NCI-H2171 treated with DMSO at 0.1 percent for 48 hours (cell line): ENCODE data around the gene TRDN.
"Not testable (repeated sequence)": the region's sequence is repeated elsewhere in the genome, so short reads cannot be mapped to it uniquely, and the experiment has no call there.

Experiments used
- DNase-seq: peaks from one replicate; lab custom pipeline; 2025; lab: John Stamatoyannopoulos, UW

Gene TRDN

DNA sequence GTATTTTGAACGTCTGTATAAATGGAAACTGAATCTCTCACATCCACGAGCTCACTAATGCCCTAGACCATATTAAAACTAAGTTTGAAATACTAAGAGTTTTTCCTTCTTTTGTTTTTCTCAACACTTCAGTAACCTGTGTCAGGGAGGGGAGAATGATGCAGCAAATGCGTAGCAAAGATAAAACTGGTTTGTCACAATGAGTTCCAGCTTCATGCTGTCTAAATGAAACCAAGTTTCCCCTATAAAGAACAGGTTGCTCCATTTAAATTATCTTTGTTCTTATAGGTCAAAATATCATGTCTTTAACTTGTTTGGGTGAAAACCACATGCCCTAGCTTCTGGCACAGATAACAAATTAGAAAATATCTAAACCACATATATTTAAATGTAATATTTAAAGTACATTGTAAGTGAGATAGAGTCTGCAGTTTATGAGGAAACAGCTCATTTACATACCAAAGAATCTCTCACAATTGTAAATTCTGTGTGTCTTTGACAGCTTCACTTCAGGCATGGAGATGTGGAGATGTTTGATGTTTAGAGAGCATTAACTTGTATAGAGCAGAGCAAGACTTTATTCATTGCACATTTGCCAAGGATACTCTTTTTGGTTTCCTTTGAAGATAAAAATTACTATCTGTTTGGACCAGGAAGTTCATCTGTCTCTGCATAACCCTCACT lies 7.3 kb downstream of the TRDN start:
- no peak for DNase-seq

DNA sequence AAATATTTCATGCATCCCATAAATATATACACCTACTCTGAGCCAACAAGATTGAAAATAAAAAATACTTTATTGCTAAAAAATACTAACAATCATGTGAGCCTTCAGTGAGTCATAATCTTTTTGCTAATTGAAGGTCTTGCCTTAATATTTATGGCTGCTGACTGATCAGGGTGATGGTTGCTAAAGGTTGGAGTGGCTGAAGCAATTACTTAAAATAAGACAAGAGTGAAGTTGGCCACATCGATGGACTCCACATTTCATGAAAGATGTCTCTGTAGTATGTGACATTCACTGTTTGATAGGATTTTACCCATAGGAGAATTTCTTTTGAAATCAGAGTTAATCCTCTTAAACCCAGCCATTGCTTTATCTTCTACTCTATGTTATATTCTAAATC lies 11.1 kb downstream of the TRDN start:
- DNase-seq = no peak

DNA sequence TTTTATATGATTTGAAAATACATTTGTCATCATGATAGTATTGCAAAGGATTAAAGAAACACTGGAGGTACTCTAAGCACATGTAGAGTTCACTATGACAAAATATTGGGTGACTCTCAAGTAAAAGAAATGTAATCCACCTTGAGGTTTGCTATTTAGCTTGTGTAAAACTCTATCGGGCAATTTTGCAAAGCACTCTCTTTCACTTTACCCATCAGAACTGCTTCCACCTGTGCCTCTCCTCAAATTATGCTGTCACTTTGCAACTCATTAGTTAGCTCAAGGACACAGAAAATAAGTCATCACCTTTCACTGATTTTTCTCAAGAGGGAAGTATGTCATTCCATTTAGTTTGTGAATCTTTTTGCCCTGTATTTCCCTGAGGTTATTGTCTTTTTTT lies 14.0 kb downstream of the TRDN start:
- DNase-seq = no peak

DNA sequence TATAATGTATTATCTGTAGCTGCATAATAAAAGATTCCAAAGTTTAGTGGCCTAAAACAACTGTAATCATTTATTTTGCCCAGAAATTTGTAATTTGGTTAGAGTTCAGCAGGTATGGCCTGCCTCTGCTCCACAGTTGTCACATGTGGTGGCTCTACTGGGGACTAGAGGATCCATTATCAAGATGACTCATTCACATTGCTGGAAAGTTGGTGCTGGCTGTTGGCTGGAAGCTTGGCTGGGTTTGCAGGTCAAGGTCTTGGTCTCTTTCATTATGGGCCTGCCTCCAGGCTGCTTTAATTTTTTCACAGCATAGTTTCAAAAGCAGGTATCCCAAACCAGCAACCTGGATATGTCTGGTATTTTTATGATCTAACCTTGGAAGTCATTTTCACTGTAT lies 17.6 kb downstream of the TRDN start:
- no peak for DNase-seq

DNA sequence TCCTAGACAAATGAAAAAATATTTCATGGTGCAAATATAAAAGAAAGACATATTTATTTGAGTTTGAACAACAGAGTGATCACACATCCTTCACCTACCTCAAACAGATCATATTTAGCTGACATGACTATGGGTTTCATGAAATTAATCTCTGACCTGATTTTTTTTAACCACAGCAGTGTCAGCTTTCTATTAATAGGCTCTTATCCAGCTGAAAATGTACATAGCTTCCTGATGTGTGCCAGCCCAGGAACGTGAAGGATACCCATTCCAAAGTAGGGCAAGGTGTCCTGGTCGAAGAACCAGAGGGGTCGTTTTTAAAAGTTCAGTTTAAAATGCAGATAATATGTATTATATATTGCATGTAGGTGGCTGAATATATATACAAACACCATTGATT lies 19.8 kb downstream of the TRDN start:
- peak; percentile 49 for DNase-seq

DNA sequence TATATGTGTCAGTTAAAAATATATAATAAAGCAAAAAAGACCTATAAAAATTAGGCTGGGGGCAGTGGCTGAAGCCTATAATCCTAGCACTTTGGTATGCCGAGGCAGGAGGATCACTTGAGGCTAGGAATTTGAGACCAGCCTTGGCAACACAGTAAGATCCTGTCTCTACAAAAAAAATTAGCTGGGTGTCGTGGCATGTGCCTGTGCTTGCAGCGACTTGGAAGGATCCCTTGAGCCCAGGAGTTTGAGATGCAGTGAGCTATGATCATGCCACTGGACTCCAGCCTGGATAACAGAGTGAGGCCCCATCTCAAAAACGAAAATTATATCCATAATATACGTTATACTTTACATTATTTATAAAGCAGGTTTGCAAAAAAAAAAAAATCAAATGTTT lies 20.7 kb downstream of the TRDN start:
- DNase-seq = no peak

DNA sequence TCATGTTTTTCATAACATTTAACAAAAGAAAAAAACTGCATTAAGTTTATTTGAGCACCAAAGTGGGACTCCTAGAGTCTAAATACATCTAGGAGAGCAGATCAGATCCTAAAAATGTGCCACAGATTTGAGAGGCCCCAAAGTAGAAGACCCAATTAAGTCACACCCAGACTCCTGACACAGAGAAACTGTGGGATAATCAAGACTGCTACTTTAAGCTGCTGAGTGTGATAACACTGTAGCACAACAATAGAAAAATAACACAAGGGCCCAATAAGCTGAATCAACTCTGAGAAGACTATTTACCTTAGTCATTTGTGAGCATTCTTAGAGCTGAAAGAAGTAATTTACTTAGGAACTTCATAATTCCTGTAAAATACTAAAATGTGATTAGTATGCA lies 26.0 kb downstream of the TRDN start:
- no peak for DNase-seq

DNA sequence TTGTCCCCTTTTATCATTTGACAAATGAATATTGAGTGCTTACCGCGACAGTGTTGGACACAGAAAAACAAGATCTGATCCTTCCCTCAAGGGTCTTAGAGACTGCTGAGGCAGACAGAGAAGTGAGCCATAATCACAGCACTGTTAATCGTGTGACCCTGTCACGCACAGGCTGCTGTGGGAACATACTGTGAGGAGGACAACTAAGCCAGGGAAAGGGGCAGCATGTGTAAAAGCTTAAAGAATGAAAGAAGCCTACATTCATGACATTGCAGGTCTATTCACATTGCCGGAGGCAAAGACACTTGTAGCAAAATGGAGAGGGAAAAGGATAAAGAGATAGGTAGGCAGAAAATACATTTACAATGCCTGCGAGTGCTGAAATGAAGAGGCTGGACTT lies 32.7 kb downstream of the TRDN start:
- no peak for DNase-seq

DNA sequence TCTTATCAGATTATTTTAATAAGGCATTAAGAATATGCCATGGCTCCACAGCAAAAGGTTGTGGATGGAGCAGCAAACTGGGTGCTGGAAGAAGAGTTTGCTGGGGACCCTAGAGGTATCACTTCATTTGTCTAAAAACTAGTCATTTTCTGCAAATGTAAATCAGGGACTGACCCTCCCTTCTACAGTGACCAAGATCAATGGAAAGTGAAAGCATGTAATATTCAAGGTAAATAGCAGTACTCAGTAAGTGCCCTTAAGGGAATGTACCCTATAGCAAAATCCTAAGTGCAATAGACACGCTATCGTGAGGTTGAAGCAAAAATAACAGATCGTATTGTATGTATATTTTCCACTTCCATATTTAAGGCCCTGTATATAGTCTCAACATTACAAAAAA lies 38.7 kb downstream of the TRDN start:
- DNase-seq = no peak

DNA sequence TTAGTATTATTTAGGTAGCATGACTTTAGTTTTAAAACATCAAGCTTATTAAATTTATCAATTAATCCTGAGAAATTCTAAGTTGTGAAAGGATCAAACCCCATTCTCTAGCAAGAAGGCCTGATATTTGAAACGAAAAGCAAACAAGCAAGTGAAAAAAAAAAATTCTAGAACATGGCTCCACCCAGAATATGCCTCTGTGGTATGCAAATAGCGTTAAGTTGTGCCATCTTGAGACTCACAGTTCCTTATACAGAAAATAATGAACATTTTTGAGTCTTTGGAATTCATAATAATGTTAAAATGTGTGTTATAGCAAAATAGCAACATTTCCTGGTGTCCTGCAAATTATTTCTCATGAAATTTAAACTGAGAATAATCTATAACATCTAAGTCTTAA lies 42.0 kb downstream of the TRDN start:
- DNase-seq = no peak

DNA sequence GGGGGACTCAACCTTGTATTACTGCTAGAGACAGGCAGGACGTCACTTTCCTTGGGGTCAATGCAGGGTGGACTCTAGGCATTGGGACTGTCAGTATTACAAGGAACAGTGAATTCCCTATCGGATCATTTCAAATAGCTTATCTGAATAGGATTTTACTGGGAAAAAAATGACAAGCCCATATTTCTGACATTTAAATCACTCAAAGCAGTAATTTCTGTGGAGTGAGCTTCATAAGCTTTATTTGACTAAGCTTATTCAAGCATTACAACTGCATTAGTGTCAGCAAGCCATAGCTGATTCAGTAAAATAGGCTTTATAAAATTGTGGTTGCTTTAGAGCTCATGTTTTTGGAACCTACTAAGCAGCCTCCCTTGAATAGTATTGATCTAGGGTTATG lies 44.3 kb downstream of the TRDN start:
- DNase-seq = no peak

DNA sequence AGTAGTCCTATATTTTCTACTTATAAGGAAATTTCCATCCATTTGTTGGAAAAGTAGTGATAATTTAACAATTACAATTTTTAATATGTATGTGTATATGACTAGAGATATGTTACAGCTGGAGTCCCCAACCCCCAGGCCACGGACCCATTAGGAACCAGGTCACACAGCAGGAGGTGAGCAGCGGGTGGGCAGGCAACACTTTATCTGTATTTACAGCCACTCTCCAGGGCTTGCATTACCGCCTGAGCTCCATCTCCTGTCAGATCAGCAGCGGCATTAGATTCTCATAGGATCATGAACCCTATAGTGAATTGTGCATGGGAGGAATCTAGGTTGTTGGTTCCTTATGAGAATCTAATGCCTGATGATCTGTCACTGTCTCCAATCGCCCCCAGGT lies 46.8 kb downstream of the TRDN start:
- DNase-seq = no peak

DNA sequence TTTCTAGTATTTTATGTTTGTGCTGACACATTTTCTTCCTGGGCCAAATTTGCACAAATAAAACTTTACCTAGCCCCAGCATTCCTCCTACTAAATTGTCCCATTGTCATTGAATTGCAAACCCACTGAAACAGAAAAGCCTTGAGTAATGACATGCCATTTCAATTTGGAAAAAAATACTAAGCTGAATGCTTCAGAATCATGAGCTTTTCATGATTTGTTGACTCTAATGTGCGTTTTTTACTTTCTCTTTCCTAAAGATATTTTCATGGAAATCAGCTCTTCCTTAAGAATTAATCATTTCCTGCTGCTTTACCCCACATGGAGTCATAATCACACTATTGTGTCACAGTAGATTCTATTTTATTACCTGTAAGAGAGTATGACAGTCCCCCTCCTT lies 47.4 kb downstream of the TRDN start:
- DNase-seq = no peak

DNA sequence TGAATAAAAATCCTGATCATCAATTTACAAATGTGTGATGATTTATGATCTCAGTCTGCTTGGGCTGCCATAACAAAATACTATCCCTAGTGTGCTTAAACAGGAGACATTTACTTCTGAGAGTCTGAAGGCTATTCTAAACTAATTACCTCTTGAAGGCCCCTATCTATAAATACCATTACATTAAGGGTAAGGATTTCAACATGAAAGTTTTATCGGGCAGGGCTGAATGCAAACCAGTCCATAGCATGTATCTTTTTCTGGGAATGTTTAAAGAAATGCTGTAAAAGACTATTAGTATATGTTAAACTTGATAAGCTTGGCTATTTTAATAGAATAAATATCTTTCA lies 48.2 kb downstream of the TRDN start:
- no peak for DNase-seq

DNA sequence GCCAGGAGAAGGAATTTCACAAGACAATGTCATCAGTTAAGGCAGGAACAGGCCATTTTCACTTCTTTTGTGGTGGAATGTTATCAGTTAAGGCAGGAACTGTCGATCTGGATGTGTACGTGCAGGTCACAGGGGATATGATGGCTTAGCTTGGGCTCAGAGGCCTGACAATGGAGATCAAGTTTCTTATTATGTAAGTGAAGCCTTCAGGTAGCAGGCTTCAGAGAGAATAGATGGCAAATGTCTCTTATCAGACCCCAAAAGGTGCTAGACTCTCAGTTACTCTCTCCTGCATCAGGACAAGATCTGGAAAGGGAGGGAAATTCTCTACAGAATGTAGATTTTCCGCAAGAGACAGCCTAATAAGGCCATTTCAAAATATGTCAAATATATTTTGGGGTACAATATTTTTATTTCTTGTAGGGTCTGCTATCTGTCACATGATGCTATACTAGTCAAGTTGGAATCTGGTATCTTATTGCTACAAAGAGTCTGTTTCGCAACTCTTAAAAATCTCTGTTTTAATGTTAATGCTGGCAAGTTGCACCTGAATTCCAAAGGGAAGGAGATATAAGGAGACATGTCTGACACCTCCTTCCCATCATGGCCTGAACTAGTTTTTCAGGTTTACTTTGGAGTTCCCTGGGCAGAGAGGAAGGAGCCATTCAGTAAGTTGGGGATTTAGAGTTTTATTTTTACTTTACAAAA lies 48.8 kb downstream of the TRDN start:
- no peak for DNase-seq

DNA sequence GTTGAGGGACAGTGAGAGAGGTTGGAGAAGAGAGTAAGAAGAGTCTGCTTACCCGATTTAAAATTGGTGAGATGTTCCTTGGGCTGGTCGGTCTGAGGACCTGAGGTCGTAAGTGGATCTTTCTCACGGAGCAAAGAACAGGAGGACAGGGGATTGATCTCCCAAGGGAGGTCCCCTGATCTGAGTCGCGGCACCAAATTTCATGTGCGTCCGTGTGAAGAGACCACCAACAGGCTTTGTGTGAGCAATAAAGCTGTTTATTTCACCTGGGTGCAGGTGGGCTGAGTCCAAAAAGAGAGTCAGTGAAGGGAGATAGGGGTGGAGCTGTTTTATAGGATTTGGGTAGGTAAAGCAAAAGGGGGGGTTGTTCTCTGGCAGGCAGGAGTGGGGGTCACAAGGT lies 49.3 kb downstream of the TRDN start:
- DNase-seq = not testable (repeated sequence)

DNA sequence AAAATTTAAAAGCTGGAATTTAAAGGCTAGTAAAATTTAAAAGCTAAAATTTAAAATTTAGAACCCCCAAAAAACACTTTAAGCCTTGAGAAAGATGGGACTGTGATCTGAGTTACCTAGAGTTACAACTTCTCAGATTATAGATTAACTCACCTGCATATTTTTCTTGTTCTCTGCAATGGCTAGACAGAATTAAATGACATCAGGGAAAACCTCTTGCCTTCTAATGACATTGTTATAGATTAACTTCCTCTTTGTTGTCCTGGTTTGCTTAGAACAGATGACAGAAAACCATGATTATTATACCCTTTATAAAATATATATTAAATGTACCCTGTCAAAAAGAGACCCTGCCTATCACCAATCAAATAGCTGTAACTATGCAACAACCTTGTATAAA lies 56.4 kb downstream of the TRDN start:
- no peak for DNase-seq

DNA sequence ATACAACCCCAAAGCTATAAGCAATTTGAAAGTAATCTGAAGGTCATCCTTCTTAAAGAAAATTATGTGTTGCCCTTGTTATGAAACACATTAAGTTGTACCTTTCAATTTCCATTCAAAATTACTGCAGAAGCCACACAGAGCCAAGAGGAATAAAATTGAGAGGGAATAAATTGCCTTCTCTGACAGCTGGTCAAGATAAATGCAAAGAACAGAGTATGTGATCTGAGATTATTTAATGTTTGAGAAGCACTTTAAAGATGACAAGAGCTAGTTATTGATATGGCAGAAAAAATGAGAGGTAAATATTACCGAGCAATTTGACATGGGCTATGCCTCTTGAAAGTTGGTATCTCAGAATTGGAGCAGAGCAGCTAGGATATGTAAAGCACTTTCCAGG lies 61.6 kb downstream of the TRDN start:
- DNase-seq = no peak

DNA sequence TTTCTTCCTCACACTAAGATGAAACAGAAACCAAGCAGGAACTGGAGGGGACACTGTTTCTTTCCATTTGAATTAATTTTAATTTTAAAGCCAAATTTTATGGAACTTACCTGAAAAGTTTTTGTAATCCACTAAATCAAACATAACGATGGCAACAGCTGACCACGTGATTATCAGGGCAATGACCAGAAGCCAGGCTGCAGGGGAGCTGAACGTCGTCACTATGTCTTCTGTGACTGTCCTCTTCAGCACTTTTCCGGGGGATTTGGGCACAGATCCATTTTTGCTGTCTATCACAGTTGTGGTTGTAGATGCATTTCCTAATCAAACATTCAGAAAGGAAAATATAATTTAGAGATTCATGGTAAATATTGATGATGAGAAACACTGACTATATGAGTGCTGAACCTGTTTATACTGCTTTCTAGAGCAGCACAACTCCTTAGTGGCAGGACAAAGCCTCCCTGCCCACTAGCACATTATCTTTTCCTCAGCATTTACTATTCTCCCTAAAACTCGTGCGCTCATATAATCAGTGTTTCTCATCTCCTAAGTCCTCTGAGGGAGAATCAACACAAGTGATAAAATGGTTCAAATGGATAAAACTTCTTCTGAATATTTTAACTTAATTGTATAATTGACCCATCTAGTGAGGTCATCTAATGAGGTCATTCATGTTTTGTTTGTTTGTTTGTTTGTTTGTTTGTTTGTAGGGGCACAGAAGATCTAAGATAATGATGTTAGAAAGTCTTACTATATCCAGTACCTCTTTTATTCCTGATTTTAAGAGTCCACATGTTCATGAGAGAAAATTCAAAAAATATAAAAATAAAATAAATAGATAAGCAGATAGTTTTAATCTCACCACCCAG lies 65.7 kb downstream of the TRDN start:
- no peak for DNase-seq

DNA sequence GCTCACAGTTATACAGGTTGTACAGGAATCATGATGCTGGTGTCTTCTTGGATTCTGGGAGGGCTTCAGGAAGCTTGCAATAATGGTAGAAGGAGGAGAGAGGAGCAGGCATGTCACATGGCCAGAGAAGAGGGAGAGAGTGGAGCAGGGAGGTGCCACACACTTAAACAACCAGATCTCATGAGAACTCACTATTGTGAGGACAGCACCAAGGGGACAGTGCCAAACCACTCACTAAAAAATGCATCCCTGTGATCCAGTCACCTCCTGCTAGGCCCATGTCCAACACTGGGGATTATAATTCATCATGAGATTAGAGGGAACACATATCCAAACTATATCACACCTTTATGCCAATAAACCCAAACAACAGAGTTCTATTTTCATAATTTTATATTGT lies 67.2 kb downstream of the TRDN start:
- no peak for DNase-seq

DNA sequence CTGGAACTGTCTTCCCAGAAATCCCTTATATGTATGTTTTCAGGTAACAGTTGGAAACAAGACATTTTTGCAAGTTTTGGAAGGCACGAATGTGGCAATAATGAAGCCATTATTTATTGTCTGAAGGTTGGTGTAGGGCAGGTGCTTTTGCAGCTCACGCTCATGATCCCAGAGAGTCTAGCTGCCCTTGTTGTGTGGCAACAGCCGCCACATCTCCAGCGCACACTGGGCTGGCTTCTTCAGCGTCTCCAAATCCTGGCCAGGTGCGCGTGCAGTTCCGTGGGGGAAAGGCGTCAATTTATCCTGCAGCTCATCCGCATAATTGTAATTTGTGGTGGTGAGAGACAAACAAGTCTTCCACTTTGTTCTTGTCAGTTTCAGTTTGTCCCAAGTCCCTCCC lies 71.2 kb downstream of the TRDN start:
- DNase-seq = no peak

DNA sequence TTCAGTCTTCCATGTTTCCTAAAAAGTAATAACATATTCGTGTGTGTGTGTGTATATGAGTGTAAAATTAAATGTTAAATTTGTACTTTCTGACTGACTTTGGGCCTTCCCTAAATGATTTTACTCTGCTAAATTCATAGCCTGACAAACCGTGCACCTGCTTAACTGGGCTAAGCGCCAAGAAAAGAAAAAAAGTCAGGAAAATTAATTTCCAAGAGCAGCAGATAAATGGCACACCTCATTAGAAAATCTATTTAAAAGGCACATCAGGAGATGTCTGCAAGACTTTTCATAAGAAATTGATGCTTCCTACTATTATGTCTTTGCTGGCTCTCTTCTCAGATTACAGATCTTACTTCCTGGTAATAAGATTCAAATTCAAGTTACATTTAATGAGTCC lies 72.4 kb downstream of the TRDN start:
- peak; percentile 89 for DNase-seq

DNA sequence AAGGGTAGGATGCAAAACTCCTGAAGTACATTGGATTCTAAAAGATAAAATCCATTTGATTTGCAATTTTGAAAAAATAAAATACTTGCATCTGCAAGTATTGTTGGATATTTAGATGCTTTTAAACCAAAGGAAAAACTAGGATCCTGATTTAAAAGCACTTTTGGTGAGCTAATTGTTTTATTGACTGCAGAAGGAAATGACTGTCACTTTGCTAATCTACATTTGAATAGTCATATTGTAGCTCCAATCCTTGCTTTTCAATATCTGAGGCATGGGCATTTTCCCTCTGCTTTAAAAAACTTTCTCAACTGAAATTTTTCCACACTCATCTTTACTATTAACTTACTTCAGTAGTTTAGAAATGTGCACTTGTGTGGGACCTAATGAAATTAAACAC lies 74.1 kb downstream of the TRDN start:
- DNase-seq = no peak
